Esophagus squamous epithelium (tissue), 4 donors: ENCODE results near the gene HECTD1.

Experiments
- POLR2A ChIP-seq, 4 donors: fragments of 450-650 bp; IDR thresholded peaks; one replicate each; pipeline ENCODE4 v1.6.1; 2017; ENCODE audit warnings: antibody characterized with exemption in 4 of 4, mild to moderate bottlenecking in 4 of 4, moderate library complexity in 3 of 4
- TF ChIP-seq, protein P1 (sequence below), 6 experiments: fragments of 450-650 bp in 4 of 6; fragments of 200-600 bp in 2 of 6; sonication (generic) in 2 of 6; IDR thresholded peaks; one replicate each; pipeline ENCODE4 v1.5.1; 2016 to 2019; ENCODE audit warnings: antibody characterized with exemption in 6 of 6, mild to moderate bottlenecking in 4 of 6, moderate library complexity in 4 of 6

DNA sequence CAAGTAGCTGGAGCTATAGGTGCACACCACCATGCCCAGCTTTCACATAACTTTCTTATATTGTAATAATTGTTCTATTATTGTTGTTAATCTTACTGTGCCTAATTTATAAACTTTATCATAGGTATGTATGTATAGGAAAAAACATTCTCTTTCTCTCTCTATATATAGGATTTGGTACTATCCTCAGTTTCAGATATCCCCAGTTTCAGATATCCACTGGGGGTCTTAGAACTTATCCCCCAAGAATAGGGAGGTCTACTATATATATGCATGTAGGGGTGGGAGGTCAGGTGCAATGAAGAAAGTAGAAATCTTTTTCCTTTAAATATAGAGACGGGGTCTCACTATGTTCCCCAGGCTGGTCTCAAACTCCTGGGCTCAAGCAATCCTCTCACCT is 110.5 kb downstream of the HECTD1 start:
- TF ChIP-seq, protein P1, sequence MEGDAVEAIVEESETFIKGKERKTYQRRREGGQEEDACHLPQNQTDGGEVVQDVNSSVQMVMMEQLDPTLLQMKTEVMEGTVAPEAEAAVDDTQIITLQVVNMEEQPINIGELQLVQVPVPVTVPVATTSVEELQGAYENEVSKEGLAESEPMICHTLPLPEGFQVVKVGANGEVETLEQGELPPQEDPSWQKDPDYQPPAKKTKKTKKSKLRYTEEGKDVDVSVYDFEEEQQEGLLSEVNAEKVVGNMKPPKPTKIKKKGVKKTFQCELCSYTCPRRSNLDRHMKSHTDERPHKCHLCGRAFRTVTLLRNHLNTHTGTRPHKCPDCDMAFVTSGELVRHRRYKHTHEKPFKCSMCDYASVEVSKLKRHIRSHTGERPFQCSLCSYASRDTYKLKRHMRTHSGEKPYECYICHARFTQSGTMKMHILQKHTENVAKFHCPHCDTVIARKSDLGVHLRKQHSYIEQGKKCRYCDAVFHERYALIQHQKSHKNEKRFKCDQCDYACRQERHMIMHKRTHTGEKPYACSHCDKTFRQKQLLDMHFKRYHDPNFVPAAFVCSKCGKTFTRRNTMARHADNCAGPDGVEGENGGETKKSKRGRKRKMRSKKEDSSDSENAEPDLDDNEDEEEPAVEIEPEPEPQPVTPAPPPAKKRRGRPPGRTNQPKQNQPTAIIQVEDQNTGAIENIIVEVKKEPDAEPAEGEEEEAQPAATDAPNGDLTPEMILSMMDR (IDR thresholded peaks at IDR 0.05): no peak
- no peak for TF ChIP-seq POLR2A (IDR thresholded peaks at IDR 0.05)
